DMS53 (cell line): Measurements from ENCODE around the gene TSPAN17.
A peak's percentile ranks its signal among the peaks of the same experiment; 100 is the strongest.

Source experiments
- DNase-seq: peaks from one replicate; lab custom pipeline; 2025; lab: John Stamatoyannopoulos, UW

Gene TSPAN17

GRCh38 chr5:176660530-176660859 lies 13.2 kb downstream of the TSPAN17 start:
- DNase-seq, result peak; percentile 79

GRCh38 chr5:176660860-176661641 lies 13.8 kb downstream of the TSPAN17 start:
- peak; percentile 87 for DNase-seq

- DNase-seq, result peak; percentile 49
Measured at GRCh38 chr5:176661676-176662075, 14.4 kb downstream of the TSPAN17 start.

GRCh38 chr5:176662371-176663333 lies 15.4 kb downstream of the TSPAN17 start:
- no peak for DNase-seq

GRCh38 chr5:176663566-176663965 lies 16.3 kb downstream of the TSPAN17 start:
- DNase-seq, result no peak

GRCh38 chr5:176664479-176664878 lies 17.2 kb downstream of the TSPAN17 start:
- no peak for DNase-seq

GRCh38 chr5:176664886-176665285 lies 17.6 kb downstream of the TSPAN17 start:
- no peak for DNase-seq

GRCh38 chr5:176665517-176665916 lies 18.2 kb downstream of the TSPAN17 start:
- no peak for DNase-seq

- no peak for DNase-seq
Measured at GRCh38 chr5:176667637-176668036, 20.4 kb downstream of the TSPAN17 start.

GRCh38 chr5:176670449-176670848 lies 23.2 kb downstream of the TSPAN17 start:
- no peak for DNase-seq

GRCh38 chr5:176671399-176671798 lies 24.1 kb downstream of the TSPAN17 start:
- DNase-seq, result no peak

GRCh38 chr5:176671890-176672747 lies 24.8 kb downstream of the TSPAN17 start:
- no peak for DNase-seq

- DNase-seq, result no peak
Measured at GRCh38 chr5:176673651-176674583, 26.6 kb downstream of the TSPAN17 start.

- no peak for DNase-seq
Measured at GRCh38 chr5:176674799-176675198, 27.5 kb downstream of the TSPAN17 start.

GRCh38 chr5:176675676-176676360 lies 28.5 kb downstream of the TSPAN17 start:
- peak; percentile 51 for DNase-seq

- no peak for DNase-seq
Measured at GRCh38 chr5:176676361-176676824, 29.1 kb downstream of the TSPAN17 start.

GRCh38 chr5:176677209-176677939 lies 30.1 kb downstream of the TSPAN17 start:
- no peak for DNase-seq

- DNase-seq, result no peak
Measured at GRCh38 chr5:176678584-176678983, 31.3 kb downstream of the TSPAN17 start.
